K562 (cell line): ENCODE results near the gene MLKL. TPM values are rescaled to one million over a fixed set of nuclear protein-coding genes. Genes with fewer than 3 reads are reported as not detected.

Experiments used
- ATAC-seq: fragments of 200-7000 bp; cut with Tn5 transposase; 3 replicates; pipeline ENCODE4 v1.9.1; 2020; ENCODE audit warnings: moderate library complexity
- BruUV-seq: library from RNA; stranded (reverse); fragments of 400-500 nt; replicated peaks from 2 replicates; lab custom pipeline; 2021; lab: Mats Ljungman, UMichigan
- CTCF ChIA-PET: fragments of 300-600 bp; formaldehyde crosslinking; extraction: SDS; loops from one replicate; lab custom pipeline; 2021; ENCODE audit warnings: low intra/inter-chr PET ratio; lab: Yijun Ruan, JAX
- POLR2A ChIA-PET: fragments of 300-600, 350-650 bp; sonication (Branson Sonifier 250); formaldehyde crosslinking; extraction: SDS; loops from one replicate; lab custom pipeline; 2021; ENCODE audit warnings: antibody characterized with exemption, inconsistent platforms; lab: Yijun Ruan, JAX
- DNase-seq, 4 experiments: peaks; one replicate each; pipeline versions ENCODE4 v3.0.0 to v3.0.0-alpha.2; 2011 to 2018; ENCODE audit warnings: low spot score in 3 of 4, mixed read lengths in 3 of 4; ENCODE audit errors: extremely low read depth in 1 of 4
- FAIRE-seq: peaks from 2 replicates; lab custom pipeline; 2011; peaks lifted over from hg19 to GRCh38; lab: Jason Lieb, UNC
- H2AFZ ChIP-seq: 2 replicates; pipeline ENCODE4 v1.6.0; 2011; ENCODE audit warnings: low read depth, low read length, control low read depth, inconsistent platforms
- H3K27ac ChIP-seq: fragments of 200-600 bp; 3 replicates; pipeline ENCODE4 v1.8.0; 2011; ENCODE audit warnings: low read depth, mild to moderate bottlenecking, control low read depth, inconsistent platforms, low read length, moderate library complexity, mixed read lengths; ENCODE audit errors: extremely low read depth
- H3K27me3 ChIP-seq, 2 experiments: fragments of 300-600 bp in 1 of 2; 2 replicates in 1 of 2; 3 replicates in 1 of 2; pipeline versions ENCODE4 v1.6.0 to v1.8.0; 2011; ENCODE audit warnings: inconsistent platforms in 2 of 2, low read length in 2 of 2, mild to moderate bottlenecking in 1 of 2, mixed read lengths in 1 of 2, moderate library complexity in 1 of 2; ENCODE audit not compliant: control insufficient read depth in 2 of 2, insufficient read depth in 2 of 2
- H3K36me3 ChIP-seq: fragments of 300-600 bp; 3 replicates; pipeline ENCODE4 v1.8.0; 2011; ENCODE audit warnings: mild to moderate bottlenecking, low read length, inconsistent platforms; ENCODE audit not compliant: control insufficient read depth, insufficient read depth
- H3K4me1 ChIP-seq, 2 experiments: fragments of 200-600 bp in 1 of 2; replicated peaks in 1 of 2; 2 replicates in 1 of 2; 3 replicates in 1 of 2; pipeline versions ENCODE4 v1.5.1 to v1.8.0; 2011; ENCODE audit warnings: inconsistent platforms in 2 of 2, low read length in 2 of 2, mild to moderate bottlenecking in 1 of 2, mixed read lengths in 1 of 2, moderate library complexity in 1 of 2; ENCODE audit not compliant: control insufficient read depth in 2 of 2, insufficient read depth in 2 of 2
- H3K4me2 ChIP-seq: 2 replicates; pipeline ENCODE4 v1.6.1; 2011; ENCODE audit warnings: low read length, control low read depth, inconsistent platforms, mixed read lengths; ENCODE audit not compliant: insufficient read depth
- H3K4me3 ChIP-seq: fragments of 200-600 bp; sonication (generic), shearing (Covaris generic); 2 replicates; pipeline ENCODE4 v1.5.1; 2016; ENCODE audit warnings: control low read depth, inconsistent platforms
- H3K79me2 ChIP-seq: fragments of 200-600 bp; 3 replicates; pipeline ENCODE4 v1.8.0; 2011; ENCODE audit warnings: low read length, inconsistent platforms; ENCODE audit not compliant: control insufficient read depth, insufficient read depth
- H3K9ac ChIP-seq, 2 experiments: 2 replicates each; pipeline versions ENCODE4 v1.6.0 to v1.6.1; 2011; ENCODE audit warnings: low read depth in 2 of 2, low read length in 2 of 2, control low read depth in 1 of 2, inconsistent platforms in 1 of 2, mild to moderate bottlenecking in 1 of 2, mixed read lengths in 1 of 2; ENCODE audit not compliant: insufficient read depth in 1 of 2
- H3K9me1 ChIP-seq: one replicate; pipeline ENCODE4 v1.6.0; 2011; ENCODE audit warnings: inconsistent platforms, mild to moderate bottlenecking, low read length, moderate library complexity; ENCODE audit not compliant: control insufficient read depth, insufficient read depth
- H3K9me3 ChIP-seq: replicated peaks from 2 replicates; pipeline ENCODE4 v1.5.1; 2011; ENCODE audit warnings: low read depth, low read length, inconsistent platforms; ENCODE audit not compliant: control insufficient read depth, insufficient read depth
- H4K20me1 ChIP-seq: replicated peaks from 2 replicates; pipeline ENCODE4 v1.6.1; 2011; ENCODE audit warnings: low read length, inconsistent platforms, mixed read lengths; ENCODE audit not compliant: control insufficient read depth, insufficient read depth
- FOXO4 ChIP-seq: fragments of 450-650 bp; formaldehyde crosslinking; IDR thresholded peaks from 2 replicates; pipeline ENCODE4 v1.4.0; 2020; ENCODE audit warnings: mild to moderate bottlenecking, moderate library complexity
- POLR2AphosphoS5 ChIP-seq: IDR thresholded peaks from 2 replicates; pipeline ENCODE4 v1.6.1; 2011; ENCODE audit warnings: mild to moderate bottlenecking, low read depth, low read length, moderate library complexity; ENCODE audit not compliant: control insufficient read depth, insufficient read depth
- ZBTB40 ChIP-seq, 2 experiments: fragments of 450-650 bp in 1 of 2; sonication (generic) in 1 of 2; formaldehyde crosslinking in 1 of 2; IDR thresholded peaks; 2 replicates each; pipeline versions ENCODE4 v1.7.1 to v1.9.0; 2016 to 2022; ENCODE audit warnings: inconsistent platforms in 1 of 2, mild to moderate bottlenecking in 1 of 2, missing genetic modification reagents in 1 of 2
- WGBS: fragments of 100-300 bp; shearing (Covaris generic); methylation state at CpG from one replicate; pipeline ENCODE4 v1.1.6; 2016; ENCODE audit warnings: low coverage, mixed read lengths; ENCODE audit not compliant: insufficient coverage; ENCODE audit errors: missing lambda C conversion rate; 5-methylcytosine and 5-hydroxymethylcytosine counted together
- in situ Hi-C: fragments of 300-500 bp; cut with MboI; formaldehyde crosslinking; loops from 4 replicates; pipeline ENCODE4 v1.15.0; 2018; ENCODE audit warnings: inconsistent platforms, mixed read lengths
- intact Hi-C: fragments of 100-400 bp; cut with micrococcal nuclease; formaldehyde crosslinking; loops from 2 replicates; pipeline ENCODE4 v1.14.2; 2022
- polyA plus RNA-seq, 8 experiments: library from polyadenylated mRNA; depleted of rRNA in 4 of 8; stranded (reverse) in 5 of 8; unstranded in 3 of 8; fragments of >200 nt; fragmentation: Nextera tagmentation in 2 of 8; fragmentation: Illumina TruSeq in 1 of 8; extraction: Ambion mirVana in 2 of 8; extraction: Trizol in 1 of 8; gene quantifications; 2 replicates each; pipeline versions ENCODE4 v1.2.1 to v1.2.3, GENCODE V29; 2011 to 2014; ENCODE audit warnings: inconsistent platforms in 1 of 8, missing spikeins in 1 of 8
- total RNA-seq, 7 experiments: library from RNA; depleted of rRNA in 6 of 7; stranded (reverse); fragments of >200 nt in 6 of 7; fragmentation: Illumina TruSeq in 2 of 7; extraction: Trizol in 2 of 7; gene quantifications; 2 replicates each; pipeline versions ENCODE4 v1.2.1 to v1.2.3, GENCODE V29; 2011 to 2021; ENCODE audit warnings: low replicate concordance in 1 of 7

The MLKL gene
- total and polyA plus RNA-seq, 9 of the 15 experiments (the other 6 are each of a cell fraction or from before 2014, with no cell fraction given), result 1.6 to 6.1 (median 4.8) TPM

- no peak overlapping the region for H3K27ac ChIP-seq
- no peak for DNase-seq
- H3K27me3 ChIP-seq, result no peaks in the 10 kb centered on the region
- no peak overlapping the region for H2AFZ ChIP-seq
- H3K4me1 ChIP-seq, result no peaks in the 10 kb centered on the region
- no TSS peak for BruUV-seq
- H3K36me3 ChIP-seq, result peaks cover 99% of the 10 kb centered on the region
- no peak for ATAC-seq
- WGBS, result 94% methylated on average over 6 of the region's 6 CpGs
- intact Hi-C loops, result no loop called here
- ChIA-PET CTCF (no interaction called here), POLR2A (interaction anchor here (0.6 to 0.9 kb wide), 2 partner anchors 21 to 1027 kb away, joined by 3 to 4 read pairs; partner anchors contain the start of gene GLG1)
- H3K9me3 ChIP-seq, result no peaks in the 10 kb centered on the region
- no peak overlapping the region for H3K4me2 ChIP-seq
- in situ Hi-C loops, result no loop called here
- no peak overlapping the region for H3K4me3 ChIP-seq
- no peak overlapping the region for H3K9ac ChIP-seq
- 0 out of 2 replicates have a peak, but pooled peaks cover 7% of the 10 kb centered on the region for H4K20me1 ChIP-seq
- peaks cover 4% of the 10 kb centered on the region; the same call in 1 of the 3 replicates for H3K79me2 ChIP-seq
- peaks cover 2% of the 10 kb centered on the region for H3K9me1 ChIP-seq
- TF ChIP-seq FOXO4 (CRISPR knock-in tag) (no peak), ZBTB40 (IDR thresholded peaks at IDR 0.05) (no peak), ZBTB40 (CRISPR knock-in tag; IDR thresholded peaks at IDR 0.05) (no peak), POLR2AphosphoS5 (peak; percentile 9; the same call in 1 of the 2 replicates)
- FAIRE-seq, result no peak
These were observed 73.0 kb downstream of the MLKL start for GRCh38 chr16:74627506-74628220.
